Natural killer cell (primary cell): ENCODE results near the gene LTA. TPM values are rescaled to one million over a fixed set of nuclear protein-coding genes. Genes with fewer than 3 reads are reported as not detected.

Experiments used
- ATAC-seq, 3 donors: fragments of 150-1000 bp in 2 of 3; fragments of 200-7000 bp in 1 of 3; cut with Tn5 transposase; 1 replicate in 1 of 3; 2 replicates in 2 of 3; pipeline ENCODE4 v1.10.0; 2021; ENCODE audit warnings: mild to moderate bottlenecking in 2 of 3, moderate library complexity in 2 of 3
- DNase-seq, 2 donors: peaks; one replicate each; pipeline versions ENCODE4 v3.0.0 to v3.0.0-alpha.2; 2013 to 2021; ENCODE audit warnings: mixed read lengths in 1 of 2
- H3K27ac ChIP-seq: one replicate; pipeline ENCODE4 v1.5.1; 2013; ENCODE audit warnings: mild to moderate bottlenecking, low read length
- H3K27me3 ChIP-seq: one replicate; pipeline ENCODE4 v1.6.1; 2013; ENCODE audit warnings: low read length; ENCODE audit not compliant: control insufficient read depth, insufficient read depth
- H3K36me3 ChIP-seq: one replicate; pipeline ENCODE4 v1.6.1; 2013; ENCODE audit warnings: low read length; ENCODE audit not compliant: control insufficient read depth, insufficient read depth
- H3K4me1 ChIP-seq: one replicate; pipeline ENCODE4 v1.6.1; 2013; ENCODE audit warnings: low read length; ENCODE audit not compliant: control insufficient read depth, insufficient read depth
- H3K4me3 ChIP-seq: one replicate; pipeline ENCODE4 v1.5.1; 2013; ENCODE audit warnings: low read length
- H3K9me3 ChIP-seq: one replicate; pipeline ENCODE4 v1.6.1; 2013; ENCODE audit warnings: low read length; ENCODE audit not compliant: control insufficient read depth, insufficient read depth
- H3K27ac Mint-ChIP-seq, 2 donors: one replicate each; pipeline ENCODE4 v1.8.0; 2022; ENCODE audit warnings: mild to moderate bottlenecking in 2 of 2, mixed read lengths in 2 of 2, moderate library complexity in 1 of 2
- H3K27me3 Mint-ChIP-seq, 2 donors: one replicate each; pipeline ENCODE4 v1.8.0; 2022; ENCODE audit warnings: low read depth in 2 of 2, mixed read lengths in 2 of 2
- H3K36me3 Mint-ChIP-seq: one replicate; pipeline ENCODE4 v1.8.0; 2022; ENCODE audit warnings: mixed read lengths
- H3K4me1 Mint-ChIP-seq, 2 donors: one replicate each; pipeline ENCODE4 v1.8.0; 2022; ENCODE audit warnings: mixed read lengths in 2 of 2
- H3K4me3 Mint-ChIP-seq: one replicate; pipeline ENCODE4 v1.8.0; 2022; ENCODE audit warnings: mild to moderate bottlenecking, moderate library complexity, mixed read lengths
- H3K9me3 Mint-ChIP-seq, 2 donors: one replicate each; pipeline ENCODE4 v1.8.0; 2022; ENCODE audit warnings: mixed read lengths in 2 of 2
- CTCF ChIP-seq: fragments of 200-600 bp; IDR thresholded peaks from one replicate; pipeline ENCODE4 v1.8.0; 2022; ENCODE audit warnings: antibody characterized with exemption
- WGBS: methylation state at CpG from one replicate; pipeline ENCODE4 v1.1.7; 2013; ENCODE audit warnings: missing lambda C conversion rate; ENCODE audit not compliant: insufficient coverage; 5-methylcytosine and 5-hydroxymethylcytosine counted together
- intact Hi-C: fragments of 100-400 bp; cut with micrococcal nuclease; formaldehyde crosslinking; loops from one replicate; pipeline ENCODE4 v1.14.2; 2022
- total RNA-seq, 4 donors: library from RNA; stranded (reverse); fragments of 120-200 nt in 1 of 4; gene quantifications; one replicate each; pipeline versions ENCODE4 v1.2.3 to v1.2.4, GENCODE V29; 2013 to 2022

The LTA gene
- total RNA-seq, 3 donors from 2014 or later (not counting 1 experiment from before 2014, with no cell fraction given), result 7.6 to 13.1 (median 8.7) TPM

GRCh38 chr6:31582230-31582643 is 10.1 kb downstream of the LTA start, which contains the start of gene LTB:
TSS of gene LTB (minus strand) at chr6:31582424. CDS start at chr6:31582417, 7 bp downstream.
- H3K4me1 Mint-ChIP-seq, result peaks cover 74 to 75% of the 10 kb centered on the region in 2 donors
- Histone ChIP-seq H3K9me3 (no peaks in the 10 kb centered on the region), H3K27me3 (no peaks in the 10 kb centered on the region), H3K4me1 (peaks cover 90% of the 10 kb centered on the region), H3K27ac (peak within 1 kb of the TSS; percentile 87), H3K36me3 (peaks cover 7% of the 10 kb centered on the region), H3K4me3 (peak within 1 kb of the TSS; percentile 98)
- no peaks in the 10 kb centered on the region for H3K9me3 Mint-ChIP-seq
- WGBS, result 0% methylated on average over 2 of the region's 3 CpGs
- H3K36me3 Mint-ChIP-seq, result no peaks in the 10 kb centered on the region
- intact Hi-C loops, result loop anchor here (5.0 kb wide), 1 partner anchor 90 kb away; no protein-coding TSS in a partner anchor
- DNase-seq (peak in 1 of 2 donors; percentile 88), ATAC-seq (no peak)
- H3K27me3 Mint-ChIP-seq, result no peaks in the 10 kb centered on the region
- peak within 1 kb of the TSS; percentile 95 to 100 for H3K27ac Mint-ChIP-seq
- peak within 1 kb of the TSS; percentile 98 for H3K4me3 Mint-ChIP-seq
- TF ChIP-seq CTCF, result no peak

GRCh38 chr6:31585491-31585890 is 13.4 kb downstream of the LTA start:
- no peaks in the 10 kb centered on the region for H3K27me3 Mint-ChIP-seq
- H3K36me3 Mint-ChIP-seq, result no peaks in the 10 kb centered on the region
- Histone ChIP-seq H3K9me3 (no peaks in the 10 kb centered on the region), H3K4me1 (peaks cover 85% of the 10 kb centered on the region), H3K4me3 (no peak overlapping the region), H3K27me3 (no peaks in the 10 kb centered on the region), H3K36me3 (peaks cover 3% of the 10 kb centered on the region), H3K27ac (peak overlapping the region; percentile 77)
- H3K4me3 Mint-ChIP-seq, result peak overlapping the region; percentile 69
- TF ChIP-seq CTCF, result peak; percentile 46
- DNase-seq, result peak in 1 of 2 donors; percentile 78
- peak overlapping the region; percentile 79 to 87 for H3K27ac Mint-ChIP-seq
- H3K4me1 Mint-ChIP-seq, result peaks cover 69 to 79% of the 10 kb centered on the region in 2 donors
- peak in 1 of 3 donors; percentile 15 for ATAC-seq
- no peaks in the 10 kb centered on the region for H3K9me3 Mint-ChIP-seq
- intact Hi-C loops, result no loop called here
- 68% methylated on average over 2 of the region's 2 CpGs for WGBS

GRCh38 chr6:31586008-31586407 is 13.9 kb downstream of the LTA start, which contains the start of gene LST1:
TSS of gene LST1 (plus strand) at chr6:31586277. CDS start at chr6:31587300, 1,023 bp downstream.
- H3K4me3 ChIP-seq, result peak within 1 kb of the TSS; percentile 28
- no peaks in the 10 kb centered on the region for H3K36me3 Mint-ChIP-seq
- no peaks in the 10 kb centered on the region for H3K27me3 ChIP-seq
- ATAC-seq (no peak), DNase-seq (no peak)
- peak within 1 kb of the TSS; percentile 79 to 87 for H3K27ac Mint-ChIP-seq
- no peaks in the 10 kb centered on the region for H3K27me3 Mint-ChIP-seq
- TF ChIP-seq CTCF, result no peak
- H3K9me3 Mint-ChIP-seq, result no peaks in the 10 kb centered on the region
- peaks cover 3% of the 10 kb centered on the region for H3K36me3 ChIP-seq
- H3K4me3 Mint-ChIP-seq, result peak within 1 kb of the TSS; percentile 69
- H3K27ac ChIP-seq, result peak within 1 kb of the TSS; percentile 77
- intact Hi-C loops, result no loop called here
- H3K4me1 Mint-ChIP-seq, result peaks cover 69 to 79% of the 10 kb centered on the region in 2 donors
- peaks cover 88% of the 10 kb centered on the region for H3K4me1 ChIP-seq
- H3K9me3 ChIP-seq, result no peaks in the 10 kb centered on the region
- no CpG with 5 or more reads among the region's 1 CpG for WGBS
